CD4-positive, alpha-beta T cell (primary cell): ENCODE results near the gene C1GALT1C1. TPM values are rescaled to one million over a fixed set of nuclear protein-coding genes. Genes with fewer than 3 reads are reported as not detected.
"Not testable (repeated sequence)": the region's sequence is repeated elsewhere in the genome, so short reads cannot be mapped to it uniquely, and the experiment has no call there.

Experiments
- ATAC-seq: fragments of 200-7000 bp; cut with Tn5 transposase; one replicate; pipeline ENCODE4 v1.10.0; 2022; ENCODE audit warnings: mild to moderate bottlenecking; ENCODE audit not compliant: poor library complexity
- CTCF ChIA-PET: fragments of 350-600 bp; sonication (Branson Sonifier 250); formaldehyde crosslinking; loops from one replicate; lab custom pipeline; 2021; ENCODE audit warnings: antibody characterized with exemption, inconsistent platforms; lab: Charles Lee
- POLR2A ChIA-PET: fragments of 350-600 bp; sonication (Branson Sonifier 250); formaldehyde crosslinking; loops from one replicate; lab custom pipeline; 2021; ENCODE audit warnings: antibody characterized with exemption, inconsistent platforms; lab: Charles Lee
- DNase-seq, 14 experiments: peaks; one replicate each; pipeline ENCODE4 v3.0.0-alpha.2; 2013 to 2020; ENCODE audit warnings: mixed read lengths in 2 of 14
- H3K27ac ChIP-seq, 2 donors: one replicate each; pipeline versions ENCODE4 v1.5.1 to v1.7.0; 2013; ENCODE audit warnings: low read length in 2 of 2, low read depth in 1 of 2, mild to moderate bottlenecking in 1 of 2
- H3K27me3 ChIP-seq, 2 experiments: 1 replicate in 1 of 2; 2 replicates in 1 of 2; pipeline versions ENCODE4 v1.6.1 to v1.7.0; 2013; ENCODE audit warnings: low read length in 2 of 2, control low read depth in 1 of 2, mild to moderate bottlenecking in 1 of 2, moderate library complexity in 1 of 2; ENCODE audit not compliant: insufficient read depth in 2 of 2, control insufficient read depth in 1 of 2
- H3K36me3 ChIP-seq: one replicate; pipeline ENCODE4 v1.6.1; 2013; ENCODE audit warnings: low read length, control low read depth; ENCODE audit not compliant: insufficient read depth
- H3K4me1 ChIP-seq: one replicate; pipeline ENCODE4 v1.6.1; 2013; ENCODE audit warnings: low read length, control low read depth; ENCODE audit not compliant: insufficient read depth
- H3K4me3 ChIP-seq: one replicate; pipeline ENCODE4 v1.5.1; 2013; ENCODE audit warnings: mild to moderate bottlenecking, low read length, moderate library complexity
- H3K9me3 ChIP-seq, 2 experiments: 1 replicate in 1 of 2; 2 replicates in 1 of 2; pipeline versions ENCODE4 v1.6.1 to v1.7.0; 2013; ENCODE audit warnings: low read length in 2 of 2, mild to moderate bottlenecking in 2 of 2, control low read depth in 1 of 2, moderate library complexity in 1 of 2; ENCODE audit not compliant: control insufficient read depth in 1 of 2, insufficient read depth in 1 of 2
- H3K27ac Mint-ChIP-seq: one replicate; pipeline ENCODE4 v1.8.0; 2020; ENCODE audit warnings: mixed read lengths
- H3K27me3 Mint-ChIP-seq: one replicate; pipeline ENCODE4 v1.8.0; 2021; ENCODE audit warnings: mixed read lengths
- H3K36me3 Mint-ChIP-seq: one replicate; pipeline ENCODE4 v1.8.0; 2021; ENCODE audit warnings: low read depth, mixed read lengths
- H3K4me1 Mint-ChIP-seq: one replicate; pipeline ENCODE4 v1.8.0; 2021; ENCODE audit warnings: low read depth, mixed read lengths
- H3K4me3 Mint-ChIP-seq: one replicate; pipeline ENCODE4 v1.8.0; 2020; ENCODE audit warnings: mild to moderate bottlenecking, mixed read lengths
- H3K9me3 Mint-ChIP-seq: one replicate; pipeline ENCODE4 v1.8.0; 2020; ENCODE audit warnings: mixed read lengths
- CTCF ChIP-seq: fragments of 200-600 bp; IDR thresholded peaks from one replicate; pipeline ENCODE4 v1.8.0; 2022; ENCODE audit warnings: antibody characterized with exemption, mild to moderate bottlenecking
- intact Hi-C, 2 experiments: fragments of 100-400 bp; cut with DNase I in 1 of 2; cut with micrococcal nuclease in 1 of 2; formaldehyde crosslinking; loops; one replicate each; pipeline versions ENCODE4 v1.15.1 to v1.9.0; 2023 to 2025; cut with DNase I, micrococcal nuclease
- total RNA-seq, 174 experiments: library from RNA in 2 of 174; stranded (reverse) in 2 of 174; gene quantifications; one replicate each; pipeline ENCODE4 v1.2.3 and lab custom pipeline; 2021 to 2026

C1GALT1C1 gene
- total RNA-seq, 2 experiments from 2014 or later, result 2.3 to 3.3 TPM

- no peaks in the 10 kb centered on the region for H3K36me3 Mint-ChIP-seq
- DNase-seq (no peak), ATAC-seq (no peak)
- no peaks in the 10 kb centered on the region for H3K4me1 Mint-ChIP-seq
- no peak for TF ChIP-seq CTCF
- Histone ChIP-seq H3K27ac (no peak overlapping the region), H3K27me3 (no peaks in the 10 kb centered on the region), H3K4me1 (no peaks in the 10 kb centered on the region), H3K4me3 (no peak overlapping the region), H3K36me3 (no peaks in the 10 kb centered on the region), H3K9me3 (no peaks in the 10 kb centered on the region)
- H3K27me3 Mint-ChIP-seq, result no peaks in the 10 kb centered on the region
- H3K9me3 Mint-ChIP-seq, result no peaks in the 10 kb centered on the region
- H3K27ac Mint-ChIP-seq, result no peak overlapping the region
- intact Hi-C loops, result loop anchor here in 1 of 2 experiments (10.0 kb wide), 1 partner anchor 86 kb away; no protein-coding TSS in a partner anchor
- H3K4me3 Mint-ChIP-seq, result no peak overlapping the region
- POLR2A ChIA-PET, result no interaction called here
- CTCF ChIA-PET, result no interaction called here
Observed at GRCh38 chrX:120668357-120668756, 38.5 kb upstream of the C1GALT1C1 start.

GRCh38 chrX:120664535-120664934 is 34.7 kb upstream of the C1GALT1C1 start:
- H3K9me3 Mint-ChIP-seq, H3K4me3 Mint-ChIP-seq, H3K4me3 ChIP-seq, H3K27ac Mint-ChIP-seq, CTCF ChIA-PET, POLR2A ChIA-PET, H3K36me3 Mint-ChIP-seq, H3K27me3 ChIP-seq, DNase-seq, ATAC-seq, H3K4me1 Mint-ChIP-seq, H3K36me3 ChIP-seq, H3K9me3 ChIP-seq, H3K27ac ChIP-seq, H3K27me3 Mint-ChIP-seq, H3K4me1 ChIP-seq: not testable (repeated sequence)
- intact Hi-C loops, result loop anchor here in 1 of 2 experiments (2.0 to 10.0 kb wide), 2 partner anchors 90 to 166 kb away; no protein-coding TSS in a partner anchor

GRCh38 chrX:120664081-120664480 is 34.2 kb upstream of the C1GALT1C1 start:
- Mint-ChIP-seq H3K27me3 (no peaks in the 10 kb centered on the region), H3K36me3 (no peaks in the 10 kb centered on the region), H3K4me1 (no peaks in the 10 kb centered on the region), H3K27ac (no peak overlapping the region), H3K9me3 (no peaks in the 10 kb centered on the region), H3K4me3 (no peak overlapping the region)
- no peaks in the 10 kb centered on the region for H3K27me3 ChIP-seq
- no peaks in the 10 kb centered on the region for H3K36me3 ChIP-seq
- TF ChIP-seq CTCF, result no peak
- no peaks in the 10 kb centered on the region for H3K4me1 ChIP-seq
- POLR2A ChIA-PET, result no interaction called here
- no peak overlapping the region for H3K4me3 ChIP-seq
- H3K27ac ChIP-seq, result no peak overlapping the region
- no peaks in the 10 kb centered on the region for H3K9me3 ChIP-seq
- ATAC-seq (no peak), DNase-seq (peak in 3 of 14 experiments; percentile 29 to 43 (median 34))
- CTCF ChIA-PET, result interaction anchor here (0.5 kb wide), 1 partner anchor 97 kb away, joined by 5 read pairs; no protein-coding TSS in a partner anchor
- intact Hi-C loops, result loop anchor here in 1 of 2 experiments (2.0 to 10.0 kb wide), 2 partner anchors 91 to 165 kb away; no protein-coding TSS in a partner anchor

GRCh38 chrX:120662662-120663061 is 32.8 kb upstream of the C1GALT1C1 start:
- Histone ChIP-seq H3K27me3 (no peaks in the 10 kb centered on the region), H3K9me3 (no peaks in the 10 kb centered on the region), H3K27ac (no peak overlapping the region), H3K36me3 (no peaks in the 10 kb centered on the region), H3K4me1 (no peaks in the 10 kb centered on the region), H3K4me3 (no peak overlapping the region)
- H3K4me1 Mint-ChIP-seq, result no peaks in the 10 kb centered on the region
- no peak overlapping the region for H3K4me3 Mint-ChIP-seq
- ChIA-PET POLR2A (no interaction called here), CTCF (no interaction called here)
- H3K27ac Mint-ChIP-seq, result no peak overlapping the region
- H3K9me3 Mint-ChIP-seq, result no peaks in the 10 kb centered on the region
- intact Hi-C loops, result loop anchor here in 1 of 2 experiments (10.0 kb wide), 1 partner anchor 92 kb away; no protein-coding TSS in a partner anchor
- H3K36me3 Mint-ChIP-seq, result no peaks in the 10 kb centered on the region
- DNase-seq, result no peak
- no peak for ATAC-seq
- TF ChIP-seq CTCF, result no peak
- H3K27me3 Mint-ChIP-seq, result no peaks in the 10 kb centered on the region
